ENCODE data around the gene ITGB3.
"Not testable (repeated sequence)": the region's sequence is repeated elsewhere in the genome, so short reads cannot be mapped to it uniquely, and the experiment has no call there.

ITGB3 gene

GRCh38 chr17:47223460-47223859 lies 30.2 kb upstream of the ITGB3 start:
- no peak overlapping the region for H3K27ac ChIP-seq (ENCODE audit: low read length)

GRCh38 chr17:47224077-47224476 lies 29.6 kb upstream of the ITGB3 start:
- not testable (repeated sequence) for H3K4me3 ChIP-seq (ENCODE audit: low read depth in 1 of 2, low read length in 2 of 2); H3K27ac ChIP-seq (ENCODE audit: low read length); H3K27me3 ChIP-seq (ENCODE audit: low read depth, low read length); H3K9me3 ChIP-seq (ENCODE audit: control insufficient read depth in 1 of 2, low read length in 2 of 2); H3K36me3 ChIP-seq (ENCODE audit: control insufficient read depth in 1 of 2, insufficient read depth in 2 of 2, low read length in 2 of 2)
- peaks cover 3 to 23% of the 10 kb centered on the region in 2 donors for H3K4me1 ChIP-seq (ENCODE audit: control insufficient read depth in 1 of 2, insufficient read depth in 2 of 2, low read length in 2 of 2)

More at GRCh38 chr17:47223460-47223859, 30.2 kb upstream of the ITGB3 start:
- H3K4me3 ChIP-seq (ENCODE audit: low read depth in 1 of 2, low read length in 2 of 2): no peak overlapping the region
- H3K4me1 ChIP-seq (ENCODE audit: control insufficient read depth in 1 of 2, insufficient read depth in 2 of 2, low read length in 2 of 2): peaks cover 3 to 23% of the 10 kb centered on the region in 2 donors
- H3K9me3 ChIP-seq (ENCODE audit: control insufficient read depth in 1 of 2, low read length in 2 of 2): no peaks in the 10 kb centered on the region
- H3K36me3 ChIP-seq (ENCODE audit: control insufficient read depth in 1 of 2, insufficient read depth in 2 of 2, low read length in 2 of 2): no peaks in the 10 kb centered on the region
- H3K27me3 ChIP-seq (ENCODE audit: low read depth, low read length): no peaks in the 10 kb centered on the region

DNA sequence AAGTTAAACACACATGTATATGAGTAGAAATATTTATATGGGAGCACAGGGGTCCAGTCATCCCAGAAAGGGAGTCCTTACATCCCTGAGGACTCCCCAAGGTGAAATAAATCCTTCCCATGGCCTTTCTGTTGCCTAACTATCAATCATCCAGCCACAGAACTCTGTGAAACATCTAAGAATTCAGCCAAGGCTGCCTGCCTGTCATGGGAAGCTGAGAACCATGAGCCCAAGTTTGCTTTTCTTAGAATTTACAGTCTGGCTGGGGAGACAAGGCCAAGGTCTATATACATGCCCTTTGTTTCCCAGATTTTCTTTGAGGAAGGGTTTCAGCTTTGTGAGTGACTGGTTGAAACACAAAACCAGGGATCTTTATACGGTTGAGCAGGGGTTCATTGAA lies 28.7 kb upstream of the ITGB3 start:
- peaks cover 3 to 23% of the 10 kb centered on the region in 2 donors for H3K4me1 ChIP-seq (ENCODE audit: control insufficient read depth in 1 of 2, insufficient read depth in 2 of 2, low read length in 2 of 2)
- no peaks in the 10 kb centered on the region for H3K36me3 ChIP-seq (ENCODE audit: control insufficient read depth in 1 of 2, insufficient read depth in 2 of 2, low read length in 2 of 2)
- no peak overlapping the region for H3K4me3 ChIP-seq (ENCODE audit: low read depth in 1 of 2, low read length in 2 of 2)
- no peaks in the 10 kb centered on the region for H3K27me3 ChIP-seq (ENCODE audit: low read depth, low read length)
- H3K27ac ChIP-seq (ENCODE audit: low read length): peak overlapping the region; percentile 71
- no peaks in the 10 kb centered on the region for H3K9me3 ChIP-seq (ENCODE audit: control insufficient read depth in 1 of 2, low read length in 2 of 2)

DNA sequence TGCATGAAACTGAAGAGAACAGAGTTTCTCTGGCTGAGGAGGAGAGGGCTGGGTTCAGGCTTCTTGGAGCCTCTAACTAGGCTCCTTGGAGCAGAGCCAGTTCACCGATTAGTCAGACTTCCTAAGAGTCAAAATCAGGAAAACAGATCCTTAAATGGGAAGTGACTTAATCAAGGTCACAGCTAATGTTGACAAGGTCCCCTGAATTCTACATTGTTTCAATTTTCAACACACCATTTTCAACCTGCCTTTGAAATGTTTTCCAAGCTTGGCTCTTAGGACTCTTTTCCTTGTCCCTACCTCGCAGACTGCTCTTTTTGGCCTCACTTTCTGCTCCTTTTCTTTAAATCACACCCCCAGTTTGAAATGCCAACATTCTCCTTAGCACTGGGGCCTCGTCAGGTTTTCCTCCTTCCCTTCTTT lies 28.2 kb upstream of the ITGB3 start:
- Histone ChIP-seq H3K4me1 (ENCODE audit: control insufficient read depth in 1 of 2, insufficient read depth in 2 of 2, low read length in 2 of 2) (peaks cover 8 to 23% of the 10 kb centered on the region in 2 donors), H3K27ac (ENCODE audit: low read length) (peak overlapping the region; percentile 71), H3K4me3 (ENCODE audit: low read depth in 1 of 2, low read length in 2 of 2) (no peak overlapping the region), H3K36me3 (ENCODE audit: control insufficient read depth in 1 of 2, insufficient read depth in 2 of 2, low read length in 2 of 2) (no peaks in the 10 kb centered on the region), H3K9me3 (ENCODE audit: control insufficient read depth in 1 of 2, low read length in 2 of 2) (no peaks in the 10 kb centered on the region), H3K27me3 (ENCODE audit: low read depth, low read length) (no peaks in the 10 kb centered on the region)

GRCh38 chr17:47225911-47226688 lies 27.5 kb upstream of the ITGB3 start:
- H3K27me3 ChIP-seq (ENCODE audit: low read depth, low read length): no peaks in the 10 kb centered on the region
- H3K27ac ChIP-seq (ENCODE audit: low read length): peak overlapping the region; percentile 71
- H3K9me3 ChIP-seq (ENCODE audit: control insufficient read depth in 1 of 2, low read length in 2 of 2): no peaks in the 10 kb centered on the region
- H3K4me3 ChIP-seq (ENCODE audit: low read depth in 1 of 2, low read length in 2 of 2): peak overlapping the region in 1 of 2 donors; percentile 21
- no peaks in the 10 kb centered on the region for H3K36me3 ChIP-seq (ENCODE audit: control insufficient read depth in 1 of 2, insufficient read depth in 2 of 2, low read length in 2 of 2)
- H3K4me1 ChIP-seq (ENCODE audit: control insufficient read depth in 1 of 2, insufficient read depth in 2 of 2, low read length in 2 of 2): peaks cover 9 to 23% of the 10 kb centered on the region in 2 donors

DNA sequence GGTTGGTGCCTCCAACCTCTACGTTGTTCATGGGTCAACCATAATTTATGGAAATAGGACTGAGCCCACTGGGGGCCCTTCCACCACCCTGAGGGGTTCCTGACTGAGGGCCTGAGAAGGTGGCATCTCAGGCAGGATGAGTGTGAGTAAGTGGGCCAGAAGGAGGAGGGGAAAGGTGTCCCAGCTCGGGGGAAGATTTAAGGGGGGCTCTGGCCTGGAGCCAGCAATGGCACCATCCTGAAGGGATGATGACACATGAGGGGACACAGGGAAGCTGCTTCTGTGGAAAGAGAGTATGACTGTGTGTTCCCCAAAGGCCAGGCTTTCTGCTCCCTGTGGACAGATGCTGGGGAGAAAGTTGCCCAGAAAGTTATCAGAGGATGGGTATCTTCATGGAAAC lies 25.8 kb upstream of the ITGB3 start:
- Histone ChIP-seq H3K36me3 (ENCODE audit: control insufficient read depth in 1 of 2, insufficient read depth in 2 of 2, low read length in 2 of 2) (no peaks in the 10 kb centered on the region), H3K27ac (ENCODE audit: low read length) (no peak overlapping the region)

GRCh38 chr17:47229535-47230443 lies 23.8 kb upstream of the ITGB3 start:
- H3K27me3 ChIP-seq (ENCODE audit: low read depth, low read length): no peaks in the 10 kb centered on the region
- no peaks in the 10 kb centered on the region for H3K9me3 ChIP-seq (ENCODE audit: control insufficient read depth in 1 of 2, low read length in 2 of 2)
- peak overlapping the region in 1 of 2 donors; percentile 58 for H3K4me3 ChIP-seq (ENCODE audit: low read depth in 1 of 2, low read length in 2 of 2)
- H3K27ac ChIP-seq (ENCODE audit: low read length): peak overlapping the region; percentile 37
- no peaks in the 10 kb centered on the region for H3K36me3 ChIP-seq (ENCODE audit: control insufficient read depth in 1 of 2, insufficient read depth in 2 of 2, low read length in 2 of 2)
- peaks cover 8 to 17% of the 10 kb centered on the region in 2 donors for H3K4me1 ChIP-seq (ENCODE audit: control insufficient read depth in 1 of 2, insufficient read depth in 2 of 2, low read length in 2 of 2)

More for the DNA sequence above, 25.8 kb upstream of the ITGB3 start:
- peaks cover 8 to 23% of the 10 kb centered on the region in 2 donors for H3K4me1 ChIP-seq (ENCODE audit: control insufficient read depth in 1 of 2, insufficient read depth in 2 of 2, low read length in 2 of 2)
- H3K27me3 ChIP-seq (ENCODE audit: low read depth, low read length): no peaks in the 10 kb centered on the region
- no peaks in the 10 kb centered on the region for H3K9me3 ChIP-seq (ENCODE audit: control insufficient read depth in 1 of 2, low read length in 2 of 2)
- no peak overlapping the region for H3K4me3 ChIP-seq (ENCODE audit: low read depth in 1 of 2, low read length in 2 of 2)

GRCh38 chr17:47230864-47231263 lies 22.8 kb upstream of the ITGB3 start:
- H3K4me1 ChIP-seq (ENCODE audit: control insufficient read depth in 1 of 2, insufficient read depth in 2 of 2, low read length in 2 of 2): peaks cover 8% of the 10 kb centered on the region in 2 donors
- H3K27ac ChIP-seq (ENCODE audit: low read length): no peak overlapping the region
- H3K9me3 ChIP-seq (ENCODE audit: control insufficient read depth in 1 of 2, low read length in 2 of 2): no peaks in the 10 kb centered on the region
- H3K4me3 ChIP-seq (ENCODE audit: low read depth in 1 of 2, low read length in 2 of 2): no peak overlapping the region
- no peaks in the 10 kb centered on the region for H3K36me3 ChIP-seq (ENCODE audit: control insufficient read depth in 1 of 2, insufficient read depth in 2 of 2, low read length in 2 of 2)
- H3K27me3 ChIP-seq (ENCODE audit: low read depth, low read length): no peaks in the 10 kb centered on the region

- no peaks in the 10 kb centered on the region for H3K9me3 ChIP-seq (ENCODE audit: control insufficient read depth in 1 of 2, low read length in 2 of 2)
- no peaks in the 10 kb centered on the region for H3K36me3 ChIP-seq (ENCODE audit: control insufficient read depth in 1 of 2, insufficient read depth in 2 of 2, low read length in 2 of 2)
- no peaks in the 10 kb centered on the region for H3K27me3 ChIP-seq (ENCODE audit: low read depth, low read length)
- no peak overlapping the region for H3K4me3 ChIP-seq (ENCODE audit: low read depth in 1 of 2, low read length in 2 of 2)
- H3K27ac ChIP-seq (ENCODE audit: low read length): no peak overlapping the region
- peaks cover 3 to 8% of the 10 kb centered on the region in 2 donors for H3K4me1 ChIP-seq (ENCODE audit: control insufficient read depth in 1 of 2, insufficient read depth in 2 of 2, low read length in 2 of 2)
Observed at GRCh38 chr17:47231334-47231733, 22.3 kb upstream of the ITGB3 start.

DNA sequence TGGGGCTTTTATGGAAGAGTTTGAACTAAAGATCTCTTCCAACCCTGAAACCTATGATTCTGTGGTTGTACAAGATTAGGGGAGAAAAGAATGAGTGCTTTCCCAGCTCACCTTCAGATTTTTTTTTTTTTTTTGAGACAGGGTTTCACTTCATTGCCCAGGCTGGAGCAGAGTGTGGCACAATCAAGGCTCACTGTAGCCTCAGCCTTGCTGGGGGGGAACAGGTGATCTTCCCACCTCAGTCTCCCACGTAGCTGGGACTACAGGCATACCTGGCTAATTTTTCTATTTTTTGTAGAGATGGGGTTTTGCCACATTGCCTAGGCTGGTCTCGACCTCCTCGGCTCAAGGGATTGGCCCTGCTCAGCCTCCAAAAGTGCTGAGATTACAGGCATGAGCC lies 21.8 kb upstream of the ITGB3 start:
- no peak overlapping the region for H3K27ac ChIP-seq (ENCODE audit: low read length)
- no peaks in the 10 kb centered on the region for H3K36me3 ChIP-seq (ENCODE audit: control insufficient read depth in 1 of 2, insufficient read depth in 2 of 2, low read length in 2 of 2)
- H3K27me3 ChIP-seq (ENCODE audit: low read depth, low read length): no peaks in the 10 kb centered on the region
- H3K4me3 ChIP-seq (ENCODE audit: low read depth in 1 of 2, low read length in 2 of 2): no peak overlapping the region
- H3K4me1 ChIP-seq (ENCODE audit: control insufficient read depth in 1 of 2, insufficient read depth in 2 of 2, low read length in 2 of 2): peaks cover 0 to 8% of the 10 kb centered on the region in 2 donors
- no peaks in the 10 kb centered on the region for H3K9me3 ChIP-seq (ENCODE audit: control insufficient read depth in 1 of 2, low read length in 2 of 2)

- H3K36me3 ChIP-seq (ENCODE audit: control insufficient read depth in 1 of 2, insufficient read depth in 2 of 2, low read length in 2 of 2): no peaks in the 10 kb centered on the region
- peaks cover 0 to 8% of the 10 kb centered on the region in 2 donors for H3K4me1 ChIP-seq (ENCODE audit: control insufficient read depth in 1 of 2, insufficient read depth in 2 of 2, low read length in 2 of 2)
- no peak overlapping the region for H3K27ac ChIP-seq (ENCODE audit: low read length)
- H3K27me3 ChIP-seq (ENCODE audit: low read depth, low read length): no peaks in the 10 kb centered on the region
- no peaks in the 10 kb centered on the region for H3K9me3 ChIP-seq (ENCODE audit: control insufficient read depth in 1 of 2, low read length in 2 of 2)
- H3K4me3 ChIP-seq (ENCODE audit: low read depth in 1 of 2, low read length in 2 of 2): no peak overlapping the region
Observed at GRCh38 chr17:47232465-47232864, 21.2 kb upstream of the ITGB3 start.
